Keratinocyte (primary cell): ENCODE data around the gene NOL12. TPM values are rescaled to one million over a fixed set of nuclear protein-coding genes. Genes with fewer than 3 reads are reported as not detected.

Source experiments
- DNase-seq: peaks from one replicate; pipeline ENCODE4 v3.0.0-alpha.2; 2011; ENCODE audit warnings: low read depth, missing footprints, low spot score
- FAIRE-seq: peaks from 2 replicates; lab custom pipeline; 2011; peaks lifted over from hg19 to GRCh38; lab: Jason Lieb, UNC
- H2AFZ ChIP-seq: 2 replicates; pipeline ENCODE4 v1.6.0; 2012; ENCODE audit warnings: low read length, control low read depth, inconsistent platforms; ENCODE audit not compliant: control insufficient read depth
- H3K27ac ChIP-seq: 2 replicates; pipeline ENCODE4 v1.5.1; 2011; ENCODE audit warnings: low read length; ENCODE audit not compliant: control insufficient read depth, insufficient read depth
- H3K27me3 ChIP-seq: 3 replicates; pipeline ENCODE4 v1.6.0; 2011; ENCODE audit warnings: low read length; ENCODE audit not compliant: control insufficient read depth, insufficient read depth; ENCODE audit errors: extremely low read depth
- H3K36me3 ChIP-seq, 2 experiments: 2 replicates in 1 of 2; 3 replicates in 1 of 2; pipeline ENCODE4 v1.5.1; 2011; ENCODE audit warnings: low read length in 2 of 2, mild to moderate bottlenecking in 1 of 2; ENCODE audit not compliant: control insufficient read depth in 2 of 2, insufficient read depth in 2 of 2; ENCODE audit errors: extremely low read depth in 1 of 2
- H3K4me1 ChIP-seq: 3 replicates; pipeline ENCODE4 v1.5.1; 2011; ENCODE audit warnings: low read length; ENCODE audit not compliant: control insufficient read depth, insufficient read depth; ENCODE audit errors: extremely low read depth
- H3K4me2 ChIP-seq: 3 replicates; pipeline ENCODE4 v1.6.0; 2011; ENCODE audit warnings: low read depth, low read length; ENCODE audit not compliant: control insufficient read depth, insufficient read depth; ENCODE audit errors: extremely low read depth
- H3K4me3 ChIP-seq, 3 experiments: fragments of 200-600 bp in 1 of 3; sonication (generic) in 1 of 3; 2 replicates in 2 of 3; 3 replicates in 1 of 3; pipeline ENCODE4 v1.5.1; 2011 to 2016; ENCODE audit warnings: low read length in 3 of 3, mild to moderate bottlenecking in 3 of 3, control low read depth in 2 of 3, inconsistent platforms in 1 of 3, low read depth in 1 of 3, mixed read lengths in 1 of 3, mixed run types in 1 of 3, moderate library complexity in 1 of 3; ENCODE audit not compliant: control insufficient read depth in 2 of 3, insufficient read depth in 2 of 3; ENCODE audit errors: extremely low read depth in 1 of 3
- H3K79me2 ChIP-seq: 2 replicates; pipeline ENCODE4 v1.6.0; 2012; ENCODE audit warnings: low read length; ENCODE audit not compliant: control insufficient read depth, insufficient read depth
- H3K9ac ChIP-seq: 3 replicates; pipeline ENCODE4 v1.6.0; 2011; ENCODE audit warnings: low read length; ENCODE audit not compliant: control insufficient read depth, insufficient read depth; ENCODE audit errors: extremely low read depth
- H3K9me1 ChIP-seq: 3 replicates; pipeline ENCODE4 v1.6.0; 2011; ENCODE audit warnings: low read length; ENCODE audit not compliant: control insufficient read depth, insufficient read depth; ENCODE audit errors: extremely low read depth
- H3K9me3 ChIP-seq: 2 replicates; pipeline ENCODE4 v1.5.1; 2012; ENCODE audit warnings: low read depth, low read length; ENCODE audit not compliant: control insufficient read depth
- H4K20me1 ChIP-seq: 3 replicates; pipeline ENCODE4 v1.6.0; 2011; ENCODE audit warnings: low read length; ENCODE audit not compliant: control insufficient read depth, insufficient read depth; ENCODE audit errors: extremely low read depth
- EZH2 ChIP-seq: IDR thresholded peaks from one replicate; pipeline ENCODE4 v1.6.1; 2012; ENCODE audit warnings: inconsistent platforms, mild to moderate bottlenecking, low read length, moderate library complexity
- dilution Hi-C: fragments of 300-500 bp; cut with MboI; formaldehyde crosslinking; loops from one replicate; pipeline ENCODE4 v1.7.0; 2020; ENCODE audit warnings: low sequenced_read_pairs; ENCODE audit not compliant: extremely low pct_ligation_motif_present
- polyA plus RNA-seq, 5 experiments: library from polyadenylated mRNA; depleted of rRNA in 3 of 5; stranded (reverse) in 3 of 5; stranded (forward) in 1 of 5; unstranded in 1 of 5; fragments of >200 nt; gene quantifications; 1 replicate in 1 of 5; 2 replicates in 3 of 5; 3 replicates in 1 of 5; pipeline versions ENCODE4 v1.2.1 to v1.2.3, GENCODE V29; 2011 to 2012; ENCODE audit warnings: missing spikeins in 2 of 5, low read depth in 1 of 5, low replicate concordance in 1 of 5
- TF ChIP-seq, protein P1 (sequence below), 3 experiments: IDR thresholded peaks in 1 of 3; conservative IDR thresholded peaks in 1 of 3; optimal IDR thresholded peaks in 1 of 3; 2 replicates in 2 of 3; 3 replicates in 1 of 3; pipeline versions ENCODE3 to v1.5.1; 2011; ENCODE audit warnings: low read length in 3 of 3, mild to moderate bottlenecking in 3 of 3, moderate library complexity in 2 of 3, control low read depth in 1 of 3, inconsistent platforms in 1 of 3; ENCODE audit not compliant: insufficient read depth in 2 of 3; ENCODE audit errors: extremely low read depth in 1 of 3

Gene NOL12
- polyA plus RNA-seq, 1 donor (not counting 4 experiments of a cell fraction or from before 2014, with no cell fraction given): 23.8 TPM

GRCh38 chr22:37725551-37726240 lies 39.6 kb downstream of the NOL12 start:
- H3K4me3 ChIP-seq: no peak overlapping the region
- no peaks in the 10 kb centered on the region for H4K20me1 ChIP-seq
- H3K27me3 ChIP-seq: peaks cover 5% of the 10 kb centered on the region
- no peak overlapping the region for H2AFZ ChIP-seq
- no peak overlapping the region for H3K4me2 ChIP-seq
- H3K79me2 ChIP-seq: no peaks in the 10 kb centered on the region
- no peak overlapping the region for H3K9ac ChIP-seq
- TF ChIP-seq EZH2: no peak
- TF ChIP-seq, protein P1, sequence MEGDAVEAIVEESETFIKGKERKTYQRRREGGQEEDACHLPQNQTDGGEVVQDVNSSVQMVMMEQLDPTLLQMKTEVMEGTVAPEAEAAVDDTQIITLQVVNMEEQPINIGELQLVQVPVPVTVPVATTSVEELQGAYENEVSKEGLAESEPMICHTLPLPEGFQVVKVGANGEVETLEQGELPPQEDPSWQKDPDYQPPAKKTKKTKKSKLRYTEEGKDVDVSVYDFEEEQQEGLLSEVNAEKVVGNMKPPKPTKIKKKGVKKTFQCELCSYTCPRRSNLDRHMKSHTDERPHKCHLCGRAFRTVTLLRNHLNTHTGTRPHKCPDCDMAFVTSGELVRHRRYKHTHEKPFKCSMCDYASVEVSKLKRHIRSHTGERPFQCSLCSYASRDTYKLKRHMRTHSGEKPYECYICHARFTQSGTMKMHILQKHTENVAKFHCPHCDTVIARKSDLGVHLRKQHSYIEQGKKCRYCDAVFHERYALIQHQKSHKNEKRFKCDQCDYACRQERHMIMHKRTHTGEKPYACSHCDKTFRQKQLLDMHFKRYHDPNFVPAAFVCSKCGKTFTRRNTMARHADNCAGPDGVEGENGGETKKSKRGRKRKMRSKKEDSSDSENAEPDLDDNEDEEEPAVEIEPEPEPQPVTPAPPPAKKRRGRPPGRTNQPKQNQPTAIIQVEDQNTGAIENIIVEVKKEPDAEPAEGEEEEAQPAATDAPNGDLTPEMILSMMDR (optimal IDR thresholded peaks at IDR 0.05 in 1 of 3, IDR thresholded peaks at IDR 0.05 in 1 of 3, conservative IDR thresholded peaks at IDR 0.05 in 1 of 3; ENCODE audit: extremely low read depth in 1 of 3, insufficient read depth in 2 of 3, low read length in 3 of 3): no peak
- no peak overlapping the region for H3K27ac ChIP-seq
- peaks cover 6% of the 10 kb centered on the region for H3K4me1 ChIP-seq
- no peak for DNase-seq
- FAIRE-seq: no peak
- H3K9me1 ChIP-seq: no peaks in the 10 kb centered on the region
- H3K36me3 ChIP-seq: no peaks in the 10 kb centered on the region
- no peaks in the 10 kb centered on the region for H3K9me3 ChIP-seq
- dilution Hi-C loops: no loop called here

DNA sequence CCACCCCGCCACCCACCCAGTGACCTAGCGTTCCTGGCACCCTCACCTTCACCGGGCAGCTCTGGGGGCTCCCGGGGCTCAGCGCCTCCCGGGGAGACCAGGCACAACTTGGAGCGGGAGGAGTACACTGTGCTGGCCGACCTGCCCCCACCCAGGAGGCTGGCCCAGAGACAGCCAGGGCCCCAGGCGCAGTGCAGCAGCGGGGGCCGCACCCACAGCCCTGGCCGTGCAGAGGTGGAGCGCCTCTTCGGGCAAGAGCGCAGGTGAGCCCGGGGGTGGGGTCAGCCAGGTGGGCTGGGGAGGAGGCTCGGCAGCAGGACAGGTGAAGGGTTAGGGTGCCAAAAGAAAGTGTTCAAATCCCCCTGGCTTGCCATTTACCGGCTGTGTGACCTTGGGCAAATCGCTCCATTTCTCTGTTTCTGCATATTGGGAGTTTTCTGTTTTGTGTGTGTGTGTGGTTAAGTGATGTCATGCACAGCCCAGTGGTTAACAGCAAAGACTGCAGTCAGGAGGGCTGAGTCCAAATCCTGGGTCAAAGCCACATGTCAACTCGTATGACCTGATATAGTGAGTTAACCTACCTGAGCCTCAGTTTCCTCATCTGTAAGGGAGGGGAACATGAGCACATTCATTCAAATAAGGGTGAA lies 40.2 kb downstream of the NOL12 start:
- peaks cover 6% of the 10 kb centered on the region for H3K4me1 ChIP-seq
- DNase-seq (no peak), FAIRE-seq (peak; percentile 52)
- no peaks in the 10 kb centered on the region for H3K9me1 ChIP-seq
- no peak overlapping the region for H2AFZ ChIP-seq
- no peaks in the 10 kb centered on the region for H3K79me2 ChIP-seq
- H3K4me2 ChIP-seq: no peak overlapping the region
- no peak overlapping the region for H3K4me3 ChIP-seq
- H3K36me3 ChIP-seq: no peaks in the 10 kb centered on the region
- no peak overlapping the region for H3K27ac ChIP-seq
- no peaks in the 10 kb centered on the region for H3K9me3 ChIP-seq
- dilution Hi-C loops: no loop called here
- no peaks in the 10 kb centered on the region for H4K20me1 ChIP-seq
- H3K27me3 ChIP-seq: peaks cover 5% of the 10 kb centered on the region
- TF ChIP-seq, protein P1 (optimal IDR thresholded peaks at IDR 0.05 in 1 of 3, IDR thresholded peaks at IDR 0.05 in 1 of 3, conservative IDR thresholded peaks at IDR 0.05 in 1 of 3; ENCODE audit: extremely low read depth in 1 of 3, insufficient read depth in 2 of 3, low read length in 3 of 3): peak; percentile 6 to 64 (median 48)
- no peak for TF ChIP-seq EZH2
- no peak overlapping the region for H3K9ac ChIP-seq
